ENCODE data around the gene MANSC1.

DNA sequence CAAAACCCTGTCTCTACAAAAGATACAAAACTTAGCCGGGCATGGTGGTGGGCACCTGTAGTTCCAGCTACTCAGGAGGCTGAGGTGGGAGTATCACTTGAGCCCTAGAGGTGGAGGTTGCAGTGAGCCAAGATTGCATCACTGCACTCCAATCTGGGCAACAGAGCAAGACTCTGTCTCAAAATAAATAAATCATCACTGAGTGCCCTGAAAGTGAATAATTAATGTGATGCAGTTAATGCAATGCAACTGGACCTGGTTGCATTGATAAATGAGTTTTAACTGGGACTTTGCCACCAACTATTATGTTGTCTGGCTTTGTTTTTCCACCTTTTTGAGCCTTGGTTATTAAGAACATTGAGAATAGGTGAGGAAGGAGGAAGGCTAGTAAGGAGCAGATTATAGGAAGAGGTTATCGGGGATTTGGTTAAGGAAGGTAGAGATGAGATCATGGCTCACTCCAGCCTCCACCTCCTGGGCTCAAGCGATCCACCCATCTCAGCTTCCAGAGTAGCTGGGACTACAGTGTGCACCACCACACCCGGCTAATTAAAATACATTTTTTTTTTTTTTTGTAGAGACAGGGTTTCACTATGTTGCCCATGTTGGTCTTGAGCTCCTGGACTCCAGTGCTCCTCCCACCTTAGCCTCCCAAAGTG is 14.9 kb upstream of the MANSC1 start:
- no peak for TF ChIP-seq CEBPB (IDR thresholded peaks at IDR 0.05)
- no peak for TF ChIP-seq YY1 (IDR thresholded peaks at IDR 0.05; ENCODE audit: low read depth)
- TF ChIP-seq NFIC (IDR thresholded peaks at IDR 0.05), result no peak
- no peak for TF ChIP-seq TAF1 (IDR thresholded peaks at IDR 0.05; ENCODE audit: low read depth)
- no peak for TF ChIP-seq EGR1 (IDR thresholded peaks at IDR 0.05)
- TF ChIP-seq EP300 (IDR thresholded peaks at IDR 0.05; ENCODE audit: borderline replicate concordance), result no peak
- TF ChIP-seq RAD21 (IDR thresholded peaks at IDR 0.05; ENCODE audit: low read depth), result no peak
- TF ChIP-seq, protein P1, sequence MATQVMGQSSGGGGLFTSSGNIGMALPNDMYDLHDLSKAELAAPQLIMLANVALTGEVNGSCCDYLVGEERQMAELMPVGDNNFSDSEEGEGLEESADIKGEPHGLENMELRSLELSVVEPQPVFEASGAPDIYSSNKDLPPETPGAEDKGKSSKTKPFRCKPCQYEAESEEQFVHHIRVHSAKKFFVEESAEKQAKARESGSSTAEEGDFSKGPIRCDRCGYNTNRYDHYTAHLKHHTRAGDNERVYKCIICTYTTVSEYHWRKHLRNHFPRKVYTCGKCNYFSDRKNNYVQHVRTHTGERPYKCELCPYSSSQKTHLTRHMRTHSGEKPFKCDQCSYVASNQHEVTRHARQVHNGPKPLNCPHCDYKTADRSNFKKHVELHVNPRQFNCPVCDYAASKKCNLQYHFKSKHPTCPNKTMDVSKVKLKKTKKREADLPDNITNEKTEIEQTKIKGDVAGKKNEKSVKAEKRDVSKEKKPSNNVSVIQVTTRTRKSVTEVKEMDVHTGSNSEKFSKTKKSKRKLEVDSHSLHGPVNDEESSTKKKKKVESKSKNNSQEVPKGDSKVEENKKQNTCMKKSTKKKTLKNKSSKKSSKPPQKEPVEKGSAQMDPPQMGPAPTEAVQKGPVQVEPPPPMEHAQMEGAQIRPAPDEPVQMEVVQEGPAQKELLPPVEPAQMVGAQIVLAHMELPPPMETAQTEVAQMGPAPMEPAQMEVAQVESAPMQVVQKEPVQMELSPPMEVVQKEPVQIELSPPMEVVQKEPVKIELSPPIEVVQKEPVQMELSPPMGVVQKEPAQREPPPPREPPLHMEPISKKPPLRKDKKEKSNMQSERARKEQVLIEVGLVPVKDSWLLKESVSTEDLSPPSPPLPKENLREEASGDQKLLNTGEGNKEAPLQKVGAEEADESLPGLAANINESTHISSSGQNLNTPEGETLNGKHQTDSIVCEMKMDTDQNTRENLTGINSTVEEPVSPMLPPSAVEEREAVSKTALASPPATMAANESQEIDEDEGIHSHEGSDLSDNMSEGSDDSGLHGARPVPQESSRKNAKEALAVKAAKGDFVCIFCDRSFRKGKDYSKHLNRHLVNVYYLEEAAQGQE (IDR thresholded peaks at IDR 0.05; ENCODE audit: low read depth), result no peak
